Measurements from ENCODE around the gene SCN9A. TPM values are rescaled to one million over a fixed set of nuclear protein-coding genes. Genes with fewer than 3 reads are reported as not detected.
A peak's percentile ranks its signal among the peaks of the same experiment; 100 is the strongest.
"Not testable (repeated sequence)": the region's sequence is repeated elsewhere in the genome, so short reads cannot be mapped to it uniquely, and the experiment has no call there.

SCN9A gene
- total RNA-seq (2014; rRNA removed; shearing (Covaris generic); ENCODE audit: low replicate concordance): 0.95 and 2.2 TPM in 2 replicates

DNA sequence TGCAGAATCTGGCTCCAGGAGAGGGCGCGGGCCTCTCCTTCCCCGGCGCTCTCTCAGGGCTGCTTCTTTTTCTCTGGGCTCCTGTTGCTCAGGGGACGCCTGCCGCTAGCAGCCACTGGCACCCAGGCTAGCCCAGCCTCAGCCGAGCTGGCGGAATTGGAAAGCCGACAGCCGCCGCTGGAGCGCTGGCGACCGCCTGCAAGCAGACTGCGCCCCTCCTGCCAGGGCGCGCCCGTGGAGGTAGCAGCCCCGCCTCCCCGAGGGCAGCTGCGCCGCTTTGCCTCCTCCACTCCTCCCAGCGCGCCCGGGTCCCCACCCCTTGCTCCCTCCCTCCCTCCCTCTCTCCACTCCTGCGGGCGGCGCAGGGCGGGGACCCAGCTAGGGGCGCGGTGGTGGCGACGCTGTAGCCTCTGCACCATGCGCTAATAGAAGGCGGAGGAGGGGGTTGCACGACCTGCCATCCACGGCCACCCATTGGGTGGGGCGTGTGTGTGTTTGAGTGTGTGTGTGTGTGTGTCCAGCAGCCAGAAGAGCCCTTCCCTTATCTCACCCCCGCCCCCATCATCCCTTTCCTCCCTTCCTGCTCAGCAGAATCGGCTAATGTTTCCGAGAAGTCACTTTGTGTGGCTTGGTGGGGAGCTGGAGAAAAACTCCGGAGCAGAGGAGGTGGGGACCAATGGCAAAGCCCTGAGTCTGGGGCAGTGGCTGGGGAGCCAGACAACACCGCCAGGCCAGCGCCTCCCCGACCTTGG, at the start of gene SCN9A:
TSS of gene SCN9A (minus strand) at position 209 of the 752 bp plus-strand sequence. CDS start 64,188 bp downstream, outside the sequence.
- peak; percentile 83 for DNase-seq (ENCODE audit: low read depth)
- in situ Hi-C loops (cut with HindIII; ENCODE audit: low pct_unique_long_range_greater_than_20kb, low sequenced_read_pairs): no loop called here

- no peak for DNase-seq (ENCODE audit: low read depth)
- in situ Hi-C loops (cut with HindIII; ENCODE audit: low pct_unique_long_range_greater_than_20kb, low sequenced_read_pairs): no loop called here
Measured at GRCh38 chr2:166424841-166425240, 49.1 kb upstream of the SCN9A start.

DNA sequence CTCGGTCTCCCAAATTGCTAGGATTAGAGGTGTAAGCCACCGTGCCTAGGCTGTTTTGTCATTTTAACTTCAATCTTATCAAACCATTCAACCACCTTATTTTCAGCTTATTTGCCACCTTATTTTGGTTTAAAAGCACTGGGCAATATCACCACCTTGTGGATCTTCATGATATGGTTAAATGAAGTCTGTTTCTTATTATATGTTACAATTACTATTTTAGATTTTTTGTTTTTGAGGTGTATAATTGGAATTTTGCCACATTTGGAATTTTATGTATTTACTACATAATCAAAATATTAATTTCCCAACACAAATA, 43.8 kb upstream of the SCN9A start:
- in situ Hi-C loops (cut with HindIII; ENCODE audit: low pct_unique_long_range_greater_than_20kb, low sequenced_read_pairs): no loop called here
- peak; percentile 30 for DNase-seq (ENCODE audit: low read depth)

GRCh38 chr2:166418853-166419615, 43.3 kb upstream of the SCN9A start:
- no peak for DNase-seq (ENCODE audit: low read depth)
- in situ Hi-C loops (cut with HindIII; ENCODE audit: low pct_unique_long_range_greater_than_20kb, low sequenced_read_pairs): no loop called here

GRCh38 chr2:166417669-166418068, 41.9 kb upstream of the SCN9A start:
- DNase-seq (ENCODE audit: low read depth): no peak
- in situ Hi-C loops (cut with HindIII; ENCODE audit: low pct_unique_long_range_greater_than_20kb, low sequenced_read_pairs): no loop called here

- in situ Hi-C loops (cut with HindIII; ENCODE audit: low pct_unique_long_range_greater_than_20kb, low sequenced_read_pairs): no loop called here
Measured at GRCh38 chr2:166413255-166413654, 37.5 kb upstream of the SCN9A start.

GRCh38 chr2:166411473-166412230, 35.9 kb upstream of the SCN9A start:
- in situ Hi-C loops (cut with HindIII; ENCODE audit: low pct_unique_long_range_greater_than_20kb, low sequenced_read_pairs): no loop called here

More at GRCh38 chr2:166413255-166413654, 37.5 kb upstream of the SCN9A start:
- DNase-seq (ENCODE audit: low read depth): no peak

GRCh38 chr2:166410828-166411472, 35.2 kb upstream of the SCN9A start:
- peak; percentile 21 for DNase-seq (ENCODE audit: low read depth)
- in situ Hi-C loops (cut with HindIII; ENCODE audit: low pct_unique_long_range_greater_than_20kb, low sequenced_read_pairs): no loop called here

More at GRCh38 chr2:166411473-166412230, 35.9 kb upstream of the SCN9A start:
- peak; percentile 12 for DNase-seq (ENCODE audit: low read depth)

DNA sequence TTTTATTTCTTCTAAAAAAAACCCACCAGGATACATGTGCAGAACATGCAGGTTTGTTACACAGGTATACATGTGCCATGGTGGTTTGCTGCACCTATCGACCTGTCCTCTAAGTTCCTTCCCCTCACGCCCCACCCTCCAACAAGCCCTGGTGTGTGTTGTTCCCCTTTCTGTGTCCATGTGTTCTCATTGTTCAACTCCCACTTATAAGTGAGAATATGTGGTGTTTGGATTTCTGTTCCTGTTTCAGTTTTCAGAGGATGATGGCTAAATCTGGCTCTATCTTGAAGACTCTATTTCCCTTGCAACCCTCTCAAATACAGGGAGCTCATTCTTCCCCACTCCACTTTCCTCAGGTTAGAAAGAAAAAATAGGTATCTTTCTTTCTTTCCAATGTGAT, 32.0 kb upstream of the SCN9A start:
- in situ Hi-C loops (cut with HindIII; ENCODE audit: low pct_unique_long_range_greater_than_20kb, low sequenced_read_pairs): not testable (repeated sequence)

GRCh38 chr2:166406374-166406773, 30.6 kb upstream of the SCN9A start:
- in situ Hi-C loops (cut with HindIII; ENCODE audit: low pct_unique_long_range_greater_than_20kb, low sequenced_read_pairs): no loop called here
- no peak for DNase-seq (ENCODE audit: low read depth)

More for the DNA sequence above, 32.0 kb upstream of the SCN9A start:
- not testable (repeated sequence) for DNase-seq (ENCODE audit: low read depth)

GRCh38 chr2:166405569-166405926, 29.8 kb upstream of the SCN9A start:
- in situ Hi-C loops (cut with HindIII; ENCODE audit: low pct_unique_long_range_greater_than_20kb, low sequenced_read_pairs): no loop called here
- DNase-seq (ENCODE audit: low read depth): no peak

- no peak for DNase-seq (ENCODE audit: low read depth)
- in situ Hi-C loops (cut with HindIII; ENCODE audit: low pct_unique_long_range_greater_than_20kb, low sequenced_read_pairs): no loop called here
Measured at GRCh38 chr2:166404831-166405568, 29.3 kb upstream of the SCN9A start.

GRCh38 chr2:166394245-166394644, 18.5 kb upstream of the SCN9A start:
- DNase-seq (ENCODE audit: low read depth): no peak
- in situ Hi-C loops (cut with HindIII; ENCODE audit: low pct_unique_long_range_greater_than_20kb, low sequenced_read_pairs): no loop called here

DNA sequence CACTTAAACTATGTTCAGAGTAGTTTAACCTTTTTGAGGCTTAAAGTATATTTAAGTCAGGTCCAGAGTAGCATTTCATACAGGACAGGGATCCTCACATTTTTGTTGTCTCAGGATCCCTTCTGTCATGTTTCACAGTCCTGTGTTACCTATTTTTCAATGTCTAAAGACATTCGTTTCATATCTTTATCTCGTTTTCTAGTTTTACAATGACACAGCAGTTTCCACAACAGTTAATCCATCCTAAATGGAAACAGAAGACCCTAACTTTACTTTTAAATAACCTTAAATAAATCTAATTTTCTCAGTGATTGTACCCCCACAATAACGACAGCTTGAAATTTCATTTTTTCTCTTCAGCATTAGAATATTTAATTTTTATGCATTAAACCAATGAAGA, 17.3 kb upstream of the SCN9A start:
- in situ Hi-C loops (cut with HindIII; ENCODE audit: low pct_unique_long_range_greater_than_20kb, low sequenced_read_pairs): no loop called here

DNA sequence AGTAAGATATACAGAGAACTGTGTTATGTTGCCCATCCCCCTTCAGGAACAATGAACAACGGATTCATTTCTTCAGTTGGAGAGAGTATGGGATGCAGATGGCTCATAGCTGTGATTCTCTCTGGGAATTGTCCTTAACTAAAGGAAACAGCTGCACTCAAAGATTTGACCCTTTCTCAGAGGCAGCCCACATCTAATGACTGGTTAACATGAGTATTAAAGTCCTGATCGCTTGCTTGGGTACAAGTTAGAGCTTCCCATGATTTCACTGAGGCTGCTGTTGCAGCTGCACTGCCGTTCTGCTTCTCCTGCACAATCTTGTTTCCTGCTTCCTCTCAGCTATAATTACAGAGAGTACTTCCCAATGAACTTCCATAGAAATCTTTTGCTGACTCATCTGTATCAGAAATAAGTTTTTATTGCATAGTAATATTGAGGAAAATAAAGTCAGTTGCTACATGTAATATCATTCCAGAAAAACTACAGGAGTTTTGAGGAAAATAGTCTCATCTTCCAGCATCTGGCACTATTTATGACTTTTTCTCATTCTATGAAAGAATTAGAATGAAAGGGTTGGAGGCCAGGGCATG, 12.8 kb upstream of the SCN9A start:
- DNase-seq (ENCODE audit: low read depth): no peak
- in situ Hi-C loops (cut with HindIII; ENCODE audit: low pct_unique_long_range_greater_than_20kb, low sequenced_read_pairs): no loop called here

More for the DNA sequence above, 17.3 kb upstream of the SCN9A start:
- DNase-seq (ENCODE audit: low read depth): no peak

DNA sequence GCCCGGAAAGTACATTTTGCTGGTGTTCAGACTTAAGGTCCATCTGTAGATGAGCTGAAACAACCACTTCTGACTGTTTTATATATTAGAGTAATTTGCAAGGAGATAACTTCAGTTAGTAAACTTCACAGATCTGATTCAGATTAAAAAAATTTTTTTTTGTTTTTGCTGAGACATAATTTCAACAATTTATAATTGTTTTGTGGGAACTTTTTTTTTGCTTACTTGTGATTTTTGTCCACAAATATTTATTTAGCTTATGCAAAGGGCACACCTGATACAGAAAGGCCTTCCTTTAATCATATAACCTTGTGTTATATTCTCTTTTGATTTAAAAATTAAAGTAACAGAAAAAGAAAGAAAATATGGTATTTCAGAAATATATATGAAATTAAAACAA, 9.6 kb upstream of the SCN9A start:
- no peak for DNase-seq (ENCODE audit: low read depth)
- in situ Hi-C loops (cut with HindIII; ENCODE audit: low pct_unique_long_range_greater_than_20kb, low sequenced_read_pairs): no loop called here

- DNase-seq (ENCODE audit: low read depth): peak; percentile 15
- in situ Hi-C loops (cut with HindIII; ENCODE audit: low pct_unique_long_range_greater_than_20kb, low sequenced_read_pairs): no loop called here
Measured at GRCh38 chr2:166384774-166385173, 9.0 kb upstream of the SCN9A start.
